Measurements from ENCODE around the gene GFRA4.

GRCh38 chr20:3622406-3622805, 40.8 kb downstream of the GFRA4 start:
- TF ChIP-seq, protein P1, sequence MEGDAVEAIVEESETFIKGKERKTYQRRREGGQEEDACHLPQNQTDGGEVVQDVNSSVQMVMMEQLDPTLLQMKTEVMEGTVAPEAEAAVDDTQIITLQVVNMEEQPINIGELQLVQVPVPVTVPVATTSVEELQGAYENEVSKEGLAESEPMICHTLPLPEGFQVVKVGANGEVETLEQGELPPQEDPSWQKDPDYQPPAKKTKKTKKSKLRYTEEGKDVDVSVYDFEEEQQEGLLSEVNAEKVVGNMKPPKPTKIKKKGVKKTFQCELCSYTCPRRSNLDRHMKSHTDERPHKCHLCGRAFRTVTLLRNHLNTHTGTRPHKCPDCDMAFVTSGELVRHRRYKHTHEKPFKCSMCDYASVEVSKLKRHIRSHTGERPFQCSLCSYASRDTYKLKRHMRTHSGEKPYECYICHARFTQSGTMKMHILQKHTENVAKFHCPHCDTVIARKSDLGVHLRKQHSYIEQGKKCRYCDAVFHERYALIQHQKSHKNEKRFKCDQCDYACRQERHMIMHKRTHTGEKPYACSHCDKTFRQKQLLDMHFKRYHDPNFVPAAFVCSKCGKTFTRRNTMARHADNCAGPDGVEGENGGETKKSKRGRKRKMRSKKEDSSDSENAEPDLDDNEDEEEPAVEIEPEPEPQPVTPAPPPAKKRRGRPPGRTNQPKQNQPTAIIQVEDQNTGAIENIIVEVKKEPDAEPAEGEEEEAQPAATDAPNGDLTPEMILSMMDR (IDR thresholded peaks at IDR 0.05) = no peak
- no peak for TF ChIP-seq POLR2A (IDR thresholded peaks at IDR 0.05)

Data from right lobe of liver (tissue), 4 donors.